HG02973 (cell line): ENCODE results near the gene KIF1A.
"Not testable (repeated sequence)": the region's sequence is repeated elsewhere in the genome, so short reads cannot be mapped to it uniquely, and the experiment has no call there.

Source experiments
- ATAC-seq: cut with Tn5 transposase; IDR thresholded peaks from one replicate; pipeline ENCODE4 v1.9.1; 2021; ENCODE audit warnings: moderate library complexity; ENCODE audit not compliant: unreplicated experiment

The KIF1A gene

GRCh38 chr2:240846873-240847595 lies 27.0 kb upstream of the KIF1A start:
- no peak for ATAC-seq

GRCh38 chr2:240846309-240846708 lies 26.3 kb upstream of the KIF1A start:
- ATAC-seq: not testable (repeated sequence)

GRCh38 chr2:240840435-240841060 lies 20.5 kb upstream of the KIF1A start:
- ATAC-seq: no peak

GRCh38 chr2:240839152-240840143 lies 19.4 kb upstream of the KIF1A start:
- no peak for ATAC-seq

GRCh38 chr2:240837621-240838020 lies 17.6 kb upstream of the KIF1A start:
- no peak for ATAC-seq

- ATAC-seq: no peak
Observed at GRCh38 chr2:240836781-240837467, 16.9 kb upstream of the KIF1A start.

- ATAC-seq: no peak
Observed at GRCh38 chr2:240835528-240835927, 15.5 kb upstream of the KIF1A start.

- ATAC-seq: no peak
Observed at GRCh38 chr2:240834377-240834975, 14.5 kb upstream of the KIF1A start.

- ATAC-seq: no peak
Observed at GRCh38 chr2:240833724-240834285, 13.8 kb upstream of the KIF1A start.

- ATAC-seq: no peak
Observed at GRCh38 chr2:240832921-240833494, 13.0 kb upstream of the KIF1A start.

- peak; percentile 83 for ATAC-seq
Observed at GRCh38 chr2:240832205-240832727, 12.2 kb upstream of the KIF1A start.

GRCh38 chr2:240831594-240832204 lies 11.7 kb upstream of the KIF1A start:
- ATAC-seq: no peak

- ATAC-seq: no peak
Observed at GRCh38 chr2:240825476-240825875, 5.5 kb upstream of the KIF1A start.

GRCh38 chr2:240823449-240824336 lies 3.7 kb upstream of the KIF1A start:
- ATAC-seq: no peak

GRCh38 chr2:240822280-240822847 lies 2.3 kb upstream of the KIF1A start:
- no peak for ATAC-seq

- no peak for ATAC-seq
Observed at GRCh38 chr2:240821429-240821778, 1.4 kb upstream of the KIF1A start.

GRCh38 chr2:240820607-240821428 lies 799 bp upstream of the KIF1A start:
- ATAC-seq: no peak
